22Rv1 (cell line): ENCODE data around the gene CREB5.

Source experiments
- H3K27ac ChIP-seq: fragments of 450-650 bp; 2 replicates; pipeline ENCODE4 v1.5.1; 2017
- CTCF ChIP-seq: fragments of 450-650 bp; IDR thresholded peaks from 2 replicates; pipeline ENCODE4 v1.5.1; 2017; ENCODE audit warnings: mild to moderate bottlenecking
- ZFX ChIP-seq: fragments of 450-650 bp; IDR thresholded peaks from 2 replicates; pipeline ENCODE4 v1.6.1; 2017; ENCODE audit warnings: antibody characterized with exemption, borderline replicate concordance

Gene CREB5

GRCh38 chr7:28758186-28758585 is 345.9 kb downstream of the CREB5 start:
- TF ChIP-seq ZFX (no peak), CTCF (no peak)
- H3K27ac ChIP-seq, result no peak overlapping the region

- H3K27ac ChIP-seq, result no peak overlapping the region
- no peak for TF ChIP-seq CTCF
Observed at GRCh38 chr7:28759475-28759971, 347.2 kb downstream of the CREB5 start.

GRCh38 chr7:28761505-28761904 is 349.2 kb downstream of the CREB5 start:
- no peak for TF ChIP-seq CTCF
- no peak for TF ChIP-seq ZFX
- H3K27ac ChIP-seq, result no peak overlapping the region

GRCh38 chr7:28762651-28763050 is 350.3 kb downstream of the CREB5 start:
- TF ChIP-seq CTCF (no peak), ZFX (no peak)
- no peak overlapping the region for H3K27ac ChIP-seq

- TF ChIP-seq CTCF, result no peak
- no peak for TF ChIP-seq ZFX
- H3K27ac ChIP-seq, result no peak overlapping the region
Observed at GRCh38 chr7:28766359-28766758, 354.0 kb downstream of the CREB5 start.

GRCh38 chr7:28767356-28767755 is 355.0 kb downstream of the CREB5 start:
- H3K27ac ChIP-seq, result no peak overlapping the region
- no peak for TF ChIP-seq CTCF
- TF ChIP-seq ZFX, result no peak

- TF ChIP-seq ZFX (no peak), CTCF (no peak)
Observed at GRCh38 chr7:28768577-28769147, 356.3 kb downstream of the CREB5 start.

More at GRCh38 chr7:28768577-28769147, 356.3 kb downstream of the CREB5 start:
- no peak overlapping the region for H3K27ac ChIP-seq
